IMR-90 (cell line): Measurements from ENCODE around the gene HLA-DRB1. TPM values are rescaled to one million over a fixed set of nuclear protein-coding genes. Genes with fewer than 3 reads are reported as not detected.
"Not testable (repeated sequence)": the region's sequence is repeated elsewhere in the genome, so short reads cannot be mapped to it uniquely, and the experiment has no call there.

Source experiments
- ATAC-seq: fragments of 200-7000 bp; cut with Tn5 transposase; 2 replicates; pipeline ENCODE4 v1.9.1; 2020; ENCODE audit warnings: low read depth, mild to moderate bottlenecking, moderate library complexity
- BruUV-seq: library from RNA; stranded (reverse); fragments of 400-500 nt; replicated peaks from 2 replicates; lab custom pipeline; 2021; lab: Mats Ljungman, UMichigan
- CTCF ChIA-PET: fragments of 300-600 bp; formaldehyde crosslinking; extraction: SDS; loops from one replicate; lab custom pipeline; 2021; ENCODE audit warnings: antibody characterized with exemption; lab: Yijun Ruan, JAX
- POLR2A ChIA-PET: fragments of 300-600 bp; sonication (Branson Sonifier 250); formaldehyde crosslinking; loops from one replicate; lab custom pipeline; 2022; ENCODE audit warnings: antibody characterized with exemption; ENCODE audit not compliant: unreplicated experiment; lab: Charles Lee
- DNase-seq: peaks from one replicate; pipeline ENCODE4 v3.0.0; 2013
- H2AFZ ChIP-seq: replicated peaks from 2 replicates; pipeline ENCODE3; 2013; ENCODE audit warnings: low read length, mild to moderate bottlenecking; ENCODE audit not compliant: poor library complexity
- H2AK5ac ChIP-seq: 2 replicates; pipeline ENCODE4 v1.6.1; 2013; ENCODE audit warnings: low read depth, low read length, inconsistent platforms
- H2AK9ac ChIP-seq: replicated peaks from 2 replicates; pipeline ENCODE3; 2013; ENCODE audit warnings: mild to moderate bottlenecking, low read depth, low read length, moderate library complexity; ENCODE audit not compliant: poor library complexity
- H2BK120ac ChIP-seq: 2 replicates; pipeline ENCODE4 v1.6.1; 2013; ENCODE audit warnings: low read depth, low read length, inconsistent platforms
- H2BK15ac ChIP-seq: 3 replicates; pipeline ENCODE4 v1.6.1; 2013; ENCODE audit warnings: low read depth, low read length, inconsistent platforms
- H2BK20ac ChIP-seq: 2 replicates; pipeline ENCODE4 v1.6.1; 2013; ENCODE audit warnings: low read depth, mild to moderate bottlenecking, inconsistent platforms, low read length, moderate library complexity
- H2BK5ac ChIP-seq: 2 replicates; pipeline ENCODE4 v1.6.1; 2013; ENCODE audit warnings: mild to moderate bottlenecking, low read depth, low read length, inconsistent platforms; ENCODE audit not compliant: poor library complexity, severe bottlenecking
- H3K14ac ChIP-seq: replicated peaks from 2 replicates; pipeline ENCODE4 v1.6.1; 2013; ENCODE audit warnings: low read depth, low read length, inconsistent platforms
- H3K18ac ChIP-seq: 2 replicates; pipeline ENCODE4 v1.6.1; 2013; ENCODE audit warnings: low read depth, low read length, control low read depth
- H3K23ac ChIP-seq: 2 replicates; pipeline ENCODE4 v1.6.1; 2013; ENCODE audit warnings: low read depth, low read length, inconsistent platforms
- H3K27ac ChIP-seq: 2 replicates; pipeline ENCODE4 v1.5.1; 2013; ENCODE audit warnings: mild to moderate bottlenecking, control low read depth, low read length; ENCODE audit not compliant: insufficient read depth
- H3K27me3 ChIP-seq: 2 replicates; pipeline ENCODE4 v1.6.1; 2013; ENCODE audit warnings: low read length; ENCODE audit not compliant: control insufficient read depth, insufficient read depth
- H3K36me3 ChIP-seq: 2 replicates; pipeline ENCODE4 v1.6.1; 2013; ENCODE audit warnings: low read length, mixed read lengths; ENCODE audit not compliant: control insufficient read depth, insufficient read depth
- H3K4ac ChIP-seq: 2 replicates; pipeline ENCODE4 v1.6.1; 2013; ENCODE audit warnings: low read depth, low read length, inconsistent platforms
- H3K4me1 ChIP-seq: 2 replicates; pipeline ENCODE4 v1.6.1; 2013; ENCODE audit warnings: low read length, mixed read lengths; ENCODE audit not compliant: control insufficient read depth, insufficient read depth
- H3K4me2 ChIP-seq: 2 replicates; pipeline ENCODE4 v1.6.1; 2013; ENCODE audit warnings: low read depth, mild to moderate bottlenecking, control low read depth, low read length, moderate library complexity
- H3K4me3 ChIP-seq: 2 replicates; pipeline ENCODE4 v1.5.1; 2013; ENCODE audit warnings: low read depth, mild to moderate bottlenecking, control low read depth, low read length, moderate library complexity; ENCODE audit not compliant: insufficient read depth
- H3K56ac ChIP-seq: 2 replicates; pipeline ENCODE4 v1.6.1; 2013; ENCODE audit warnings: low read length, inconsistent platforms; ENCODE audit not compliant: insufficient read depth; ENCODE audit errors: extremely low read depth
- H3K79me1 ChIP-seq, 2 experiments: 2 replicates each; pipeline ENCODE4 v1.6.1; 2013; ENCODE audit warnings: low read length in 2 of 2, inconsistent platforms in 1 of 2, low read depth in 1 of 2
- H3K9ac ChIP-seq: 2 replicates; pipeline ENCODE4 v1.6.1; 2013; ENCODE audit warnings: low read depth, low read length, control low read depth
- H3K9me1 ChIP-seq: 2 replicates; pipeline ENCODE4 v1.6.1; 2013; ENCODE audit warnings: low read length, inconsistent platforms; ENCODE audit not compliant: insufficient read depth
- H3K9me3 ChIP-seq: 2 replicates; pipeline ENCODE4 v1.6.1; 2013; ENCODE audit warnings: low read length; ENCODE audit not compliant: control insufficient read depth, insufficient read depth
- H4K20me1 ChIP-seq: 2 replicates; pipeline ENCODE4 v1.6.1; 2013; ENCODE audit warnings: low read length, inconsistent platforms; ENCODE audit not compliant: insufficient read depth
- H4K5ac ChIP-seq: 2 replicates; pipeline ENCODE4 v1.6.1; 2013; ENCODE audit warnings: mild to moderate bottlenecking, low read depth, low read length, control low read depth
- H4K8ac ChIP-seq, 2 experiments: 2 replicates each; pipeline ENCODE4 v1.6.1; 2013; ENCODE audit warnings: low read depth in 2 of 2, low read length in 2 of 2, control low read depth in 1 of 2, inconsistent platforms in 1 of 2
- H4K91ac ChIP-seq: 2 replicates; pipeline ENCODE4 v1.6.1; 2013; ENCODE audit warnings: low read depth, low read length, inconsistent platforms; ENCODE audit not compliant: insufficient read depth
- SMC3 ChIP-seq: fragments of 150-350 bp; IDR thresholded peaks from 2 replicates; pipeline ENCODE4 v1.6.1; 2016; ENCODE audit warnings: low read depth, mild to moderate bottlenecking, antibody characterized with exemption, low read length, moderate library complexity
- WGBS, 2 experiments: methylation state at CpG; one replicate each; pipeline versions ENCODE4 v1.1.5 to v1.1.7; 2013; ENCODE audit warnings: missing lambda C conversion rate in 2 of 2; ENCODE audit not compliant: insufficient read length in 1 of 2; ENCODE audit errors: extremely low coverage in 2 of 2; 5-methylcytosine and 5-hydroxymethylcytosine counted together
- dilution Hi-C: fragments of 300-500 bp; cut with HindIII; formaldehyde crosslinking; loops from one replicate; pipeline ENCODE4 v1.14.3; 2018; ENCODE audit warnings: low sequenced_read_pairs; ENCODE audit not compliant: unreplicated experiment
- in situ Hi-C: fragments of 300-500 bp; cut with MboI; formaldehyde crosslinking; loops from 3 replicates; pipeline ENCODE4 v1.14.3; 2019; ENCODE audit warnings: low sequenced_read_pairs, inconsistent platforms, mixed read lengths
- intact Hi-C: fragments of 100-400 bp; cut with micrococcal nuclease; formaldehyde crosslinking; loops from 2 replicates; pipeline ENCODE4 v1.10.0; 2022
- polyA plus RNA-seq, 3 experiments: library from polyadenylated mRNA; depleted of rRNA; stranded (reverse); fragments of >200 nt; gene quantifications; 2 replicates each; pipeline ENCODE4 v1.2.3, GENCODE V29; 2012; ENCODE audit warnings: low replicate concordance in 1 of 3
- total RNA-seq: library from RNA; depleted of rRNA; stranded (reverse); fragments of >200 nt; gene quantifications from 2 replicates; pipeline ENCODE4 v1.2.3, GENCODE V29; 2012

The HLA-DRB1 gene
- total and polyA plus RNA-seq, 2 of the 4 experiments (the other 2 are of a cell fraction), result not detected

- Histone ChIP-seq H2BK5ac (no peak overlapping the region), H3K4me3 (no peak overlapping the region), H2BK15ac (no peak overlapping the region), H4K91ac (no peak overlapping the region), H3K79me1 (no peaks in the 10 kb centered on the region), H3K4me2 (no peak overlapping the region), H4K8ac (no peak overlapping the region), H4K5ac (no peak overlapping the region), H2BK20ac (no peak overlapping the region), H3K18ac (no peak overlapping the region), H3K36me3 (no peaks in the 10 kb centered on the region), H3K23ac (no peak overlapping the region), H2BK120ac (no peak overlapping the region), H3K14ac (no peak overlapping the region), H2AFZ (no peak overlapping the region), H3K27ac (no peak overlapping the region), H2AK9ac (no peak overlapping the region), H3K9ac (no peak overlapping the region), H2AK5ac (no peak overlapping the region), H3K9me1 (no peaks in the 10 kb centered on the region), H3K9me3 (no peaks in the 10 kb centered on the region), H4K20me1 (no peaks in the 10 kb centered on the region), H3K56ac (no peak overlapping the region), H3K27me3 (no peaks in the 10 kb centered on the region), H3K4ac (no peak overlapping the region), H3K4me1 (no peaks in the 10 kb centered on the region)
- no TSS peak for BruUV-seq
- ChIA-PET CTCF (no interaction called here), POLR2A (no interaction called here)
- in situ Hi-C loops (no loop called here), intact Hi-C loops (no loop called here), dilution Hi-C loops (no loop called here)
- no peak for ATAC-seq
- no peak for DNase-seq
- TF ChIP-seq SMC3, result no peak
Observed at GRCh38 chr6:32597024-32597423, 7.4 kb upstream of the HLA-DRB1 start.

- H3K56ac ChIP-seq, H3K36me3 ChIP-seq, H4K5ac ChIP-seq, H2BK20ac ChIP-seq, DNase-seq, H3K4me2 ChIP-seq, H3K14ac ChIP-seq, BruUV-seq, H3K18ac ChIP-seq, H2BK15ac ChIP-seq, H3K9me1 ChIP-seq, H4K20me1 ChIP-seq, H2AK9ac ChIP-seq, dilution Hi-C loops, in situ Hi-C loops, CTCF ChIA-PET, H4K8ac ChIP-seq, ATAC-seq, H3K23ac ChIP-seq, H2BK120ac ChIP-seq, H3K9ac ChIP-seq, H3K4ac ChIP-seq, H3K4me3 ChIP-seq, H2AFZ ChIP-seq, POLR2A ChIA-PET, H4K91ac ChIP-seq, H3K27ac ChIP-seq, H2AK5ac ChIP-seq, H3K4me1 ChIP-seq, H3K9me3 ChIP-seq, H2BK5ac ChIP-seq, H3K27me3 ChIP-seq, H3K79me1 ChIP-seq, intact Hi-C loops: not testable (repeated sequence)
- no CpG with 5 or more reads among the region's 10 CpGs for WGBS, 2 experiments
Observed at GRCh38 chr6:32590713-32591112, 1.1 kb upstream of the HLA-DRB1 start.
